Progenitor cell of endocrine pancreas (in vitro differentiated cells): ENCODE results near the gene UBXN6. TPM values are rescaled to one million over a fixed set of nuclear protein-coding genes. Genes with fewer than 3 reads are reported as not detected.

Experiments used
- DNase-seq: peaks from one replicate; pipeline ENCODE4 v3.0.0; 2021; ENCODE audit warnings: low spot score; ENCODE audit not compliant: unreplicated experiment
- H3K27ac Mint-ChIP-seq: 2 replicates; pipeline ENCODE4 v1.8.0; 2021; ENCODE audit warnings: mild to moderate bottlenecking, moderate library complexity, mixed read lengths
- H3K27me3 Mint-ChIP-seq: 2 replicates; pipeline ENCODE4 v1.8.0; 2021; ENCODE audit warnings: mixed read lengths
- H3K36me3 Mint-ChIP-seq: 2 replicates; pipeline ENCODE4 v1.8.0; 2022; ENCODE audit warnings: mixed read lengths; ENCODE audit not compliant: insufficient read depth
- H3K4me1 Mint-ChIP-seq: 2 replicates; pipeline ENCODE4 v1.8.0; 2021; ENCODE audit warnings: low read depth, mixed read lengths
- H3K4me3 Mint-ChIP-seq: 2 replicates; pipeline ENCODE4 v1.8.0; 2021; ENCODE audit warnings: low read depth, mild to moderate bottlenecking, moderate library complexity, mixed read lengths
- H3K9me3 Mint-ChIP-seq: 2 replicates; pipeline ENCODE4 v1.8.0; 2021; ENCODE audit warnings: low read depth, mixed read lengths
- CTCF ChIP-seq: fragments of 200-600 bp; sonication (generic); IDR thresholded peaks from one replicate; pipeline ENCODE4 v1.5.0; 2021; ENCODE audit warnings: antibody characterized with exemption, mild to moderate bottlenecking; ENCODE audit not compliant: unreplicated experiment
- total RNA-seq: library from RNA; stranded (reverse); gene quantifications from 2 replicates; pipeline ENCODE4 v1.2.1, GENCODE V29; 2021

Gene UBXN6
- total RNA-seq, 1 donor from 2014 or later = 57.2 TPM

GRCh38 chr19:4441994-4442818 lies 15.4 kb downstream of the UBXN6 start:
- Mint-ChIP-seq H3K27me3 (no peaks in the 10 kb centered on the region), H3K36me3 (peaks cover 4% of the 10 kb centered on the region), H3K4me1 (no peaks in the 10 kb centered on the region), H3K4me3 (no peak overlapping the region), H3K27ac (peak overlapping the region; percentile 56), H3K9me3 (no peaks in the 10 kb centered on the region)
- no peak for TF ChIP-seq CTCF
- no peak for DNase-seq

- Mint-ChIP-seq H3K27ac (no peak overlapping the region), H3K27me3 (no peaks in the 10 kb centered on the region), H3K9me3 (no peaks in the 10 kb centered on the region), H3K36me3 (peaks cover 9% of the 10 kb centered on the region), H3K4me1 (no peaks in the 10 kb centered on the region), H3K4me3 (no peak overlapping the region)
- TF ChIP-seq CTCF = no peak
- no peak for DNase-seq
Observed at GRCh38 chr19:4439243-4439642, 18.4 kb downstream of the UBXN6 start.

GRCh38 chr19:4437103-4437502 lies 20.5 kb downstream of the UBXN6 start:
- Mint-ChIP-seq H3K27me3 (no peaks in the 10 kb centered on the region), H3K36me3 (peaks cover 9% of the 10 kb centered on the region), H3K27ac (no peak overlapping the region), H3K4me1 (no peaks in the 10 kb centered on the region), H3K4me3 (no peak overlapping the region), H3K9me3 (no peaks in the 10 kb centered on the region)
- no peak for TF ChIP-seq CTCF
- no peak for DNase-seq

GRCh38 chr19:4436231-4436630 lies 21.4 kb downstream of the UBXN6 start:
- no peaks in the 10 kb centered on the region for H3K27me3 Mint-ChIP-seq
- no peak overlapping the region for H3K4me3 Mint-ChIP-seq
- H3K9me3 Mint-ChIP-seq = no peaks in the 10 kb centered on the region
- no peaks in the 10 kb centered on the region for H3K4me1 Mint-ChIP-seq
- no peak for DNase-seq
- H3K27ac Mint-ChIP-seq = no peak overlapping the region
- peaks cover 12% of the 10 kb centered on the region for H3K36me3 Mint-ChIP-seq
- TF ChIP-seq CTCF = no peak

GRCh38 chr19:4434391-4434790 lies 23.2 kb downstream of the UBXN6 start:
- no peak for DNase-seq
- no peak for TF ChIP-seq CTCF
- H3K9me3 Mint-ChIP-seq = no peaks in the 10 kb centered on the region
- H3K27me3 Mint-ChIP-seq = no peaks in the 10 kb centered on the region
- H3K36me3 Mint-ChIP-seq = peaks cover 19% of the 10 kb centered on the region
- H3K4me1 Mint-ChIP-seq = no peaks in the 10 kb centered on the region
- no peak overlapping the region for H3K4me3 Mint-ChIP-seq
- no peak overlapping the region for H3K27ac Mint-ChIP-seq
